Muscle of back (tissue), 13 donors: Measurements from ENCODE around the gene MCOLN2. TPM values are rescaled to one million over a fixed set of nuclear protein-coding genes. Genes with fewer than 3 reads are reported as not detected.
"Not testable (repeated sequence)": the region's sequence is repeated elsewhere in the genome, so short reads cannot be mapped to it uniquely, and the experiment has no call there.

Experiments used
- DNase-seq, 3 donors: peaks; one replicate each; pipeline versions ENCODE4 v3.0.0 to v3.0.0-alpha.2; 2013
- long read RNA-seq, 9 donors: transcript quantifications; one replicate each; lab custom pipeline, GENCODE V29; 2026
- polyA plus RNA-seq, 10 donors: library from polyadenylated mRNA; unstranded; fragments of 120-200 nt; gene quantifications; one replicate each; pipeline ENCODE4 v1.2.1, GENCODE V29; 2013; ENCODE audit not compliant: insufficient read length in 10 of 10

The MCOLN2 gene
- polyA plus RNA-seq = under 1 TPM in 8 of 10 donors, not detected in 2; 0.05 to 0.82 (median 0.32) TPM
- long read RNA-seq, donor 1 = 0 reads
- long read RNA-seq, donor 2 = 0 reads
- long read RNA-seq, donor 3 = 0 reads
- long read RNA-seq, donor 4 = 0 reads
- long read RNA-seq, donor 5 = 0 reads
- long read RNA-seq, donor 6 = 0 reads
- long read RNA-seq, donor 7 = 0 reads
- long read RNA-seq, donor 8 = 0 reads
- long read RNA-seq, donor 9 = 0 reads

DNA sequence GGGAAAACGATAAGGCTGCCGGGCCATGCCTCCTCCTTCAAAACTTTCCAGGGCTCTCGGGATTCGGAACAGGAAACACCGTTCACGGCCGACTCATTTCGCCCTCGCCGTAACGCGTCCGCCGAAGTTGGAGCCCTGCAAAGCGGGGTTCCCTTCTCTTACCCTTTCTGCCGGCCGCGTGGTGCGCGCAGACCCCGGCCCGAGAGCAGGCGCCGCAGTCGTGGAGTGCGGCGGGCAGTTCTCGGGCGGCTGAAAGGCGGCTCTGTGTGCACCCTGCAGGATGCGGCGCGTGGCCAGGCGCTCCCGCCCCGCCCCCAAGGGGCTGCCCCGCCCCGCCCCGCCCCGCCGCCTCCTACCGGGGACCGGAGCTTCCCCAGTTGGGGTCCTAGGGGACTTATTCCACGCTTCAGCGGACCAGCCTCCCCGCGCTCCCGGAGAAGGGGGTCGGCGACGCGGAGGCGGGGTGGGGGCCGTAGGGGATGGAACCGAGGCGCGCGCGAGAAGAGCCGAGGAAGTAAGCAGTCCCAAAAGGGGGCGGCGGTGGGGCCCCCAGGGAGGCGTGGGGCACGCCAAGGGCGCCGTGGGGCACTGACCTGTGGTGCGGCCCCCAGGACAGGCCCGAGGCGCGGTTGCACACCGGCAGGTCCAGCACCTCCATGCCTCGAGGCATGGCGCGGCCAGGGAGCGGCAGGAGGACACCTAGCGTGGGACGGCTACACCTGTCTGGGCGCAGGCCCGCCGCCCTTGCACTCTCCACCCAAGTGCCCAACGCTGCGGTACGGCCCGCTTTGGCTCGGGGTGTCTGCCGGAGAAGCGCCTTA lies at the start of gene MCOLN2:
MCOLN2 (minus strand) TSS at position 268 of the 821 bp plus-strand sequence; CDS start at position 27, 241 bp downstream.
- DNase-seq = peak in 1 of 3 donors; percentile 55

DNA sequence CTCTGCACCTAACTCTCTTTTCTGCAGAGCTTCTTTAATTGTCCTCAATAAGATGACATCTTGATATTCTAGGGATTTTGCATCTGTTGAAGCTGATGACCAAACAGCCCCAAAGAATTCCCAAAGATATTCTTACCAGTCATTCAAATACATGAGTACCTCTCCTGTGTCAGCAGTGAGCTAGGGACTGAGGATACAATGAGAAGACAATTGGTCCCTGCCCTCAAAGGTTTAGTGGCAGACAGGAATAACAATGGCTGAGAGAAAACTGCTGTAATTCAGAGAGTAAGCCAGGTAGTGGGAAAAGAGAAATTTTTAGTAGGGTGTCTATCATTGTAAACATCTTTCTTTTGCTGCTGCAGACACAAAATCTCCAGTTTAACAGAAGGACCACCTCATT lies 45.5 kb upstream of the MCOLN2 start:
- DNase-seq = no peak

GRCh38 chr1:85041793-85042192 lies 44.9 kb upstream of the MCOLN2 start:
- DNase-seq = no peak

- no peak for DNase-seq
Measured at GRCh38 chr1:85033221-85033620, 36.3 kb upstream of the MCOLN2 start.

DNA sequence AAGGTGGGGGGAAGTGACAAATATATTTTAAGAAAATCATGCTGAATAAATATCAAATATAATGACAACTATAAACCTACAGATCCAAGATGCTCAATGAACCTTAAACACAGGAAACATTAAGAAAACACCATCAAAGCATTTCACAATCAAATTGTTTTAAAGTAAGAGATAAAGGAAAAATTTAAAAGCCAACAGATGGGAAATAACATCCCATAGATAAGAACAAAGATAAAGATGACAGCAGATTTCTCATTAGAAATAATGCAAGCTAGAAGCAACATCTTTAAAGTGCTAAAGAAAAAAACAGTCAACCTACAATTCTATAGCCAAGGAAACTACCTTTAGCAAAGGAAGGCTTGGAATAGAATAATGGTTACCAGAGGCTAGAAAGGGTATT lies 33.6 kb upstream of the MCOLN2 start:
- DNase-seq = no peak

DNA sequence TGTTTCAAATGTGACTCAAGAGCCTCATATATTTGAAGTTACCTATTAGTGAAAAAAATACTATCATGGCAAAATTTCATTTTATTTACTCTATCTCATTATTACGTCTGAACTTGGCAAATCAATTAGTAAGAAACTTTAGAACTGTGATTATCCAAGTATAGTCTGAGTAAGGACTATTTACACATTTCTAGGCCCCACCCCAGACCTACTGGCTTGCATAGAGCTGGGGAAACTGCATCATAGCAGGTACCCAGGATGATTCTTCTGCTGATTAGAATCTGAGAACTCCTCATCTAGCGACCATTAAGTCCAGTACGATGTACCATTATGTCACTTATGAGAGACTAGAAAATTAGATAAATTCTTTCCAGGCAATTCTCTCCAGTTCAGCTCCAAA lies 31.2 kb upstream of the MCOLN2 start:
- DNase-seq = no peak

DNA sequence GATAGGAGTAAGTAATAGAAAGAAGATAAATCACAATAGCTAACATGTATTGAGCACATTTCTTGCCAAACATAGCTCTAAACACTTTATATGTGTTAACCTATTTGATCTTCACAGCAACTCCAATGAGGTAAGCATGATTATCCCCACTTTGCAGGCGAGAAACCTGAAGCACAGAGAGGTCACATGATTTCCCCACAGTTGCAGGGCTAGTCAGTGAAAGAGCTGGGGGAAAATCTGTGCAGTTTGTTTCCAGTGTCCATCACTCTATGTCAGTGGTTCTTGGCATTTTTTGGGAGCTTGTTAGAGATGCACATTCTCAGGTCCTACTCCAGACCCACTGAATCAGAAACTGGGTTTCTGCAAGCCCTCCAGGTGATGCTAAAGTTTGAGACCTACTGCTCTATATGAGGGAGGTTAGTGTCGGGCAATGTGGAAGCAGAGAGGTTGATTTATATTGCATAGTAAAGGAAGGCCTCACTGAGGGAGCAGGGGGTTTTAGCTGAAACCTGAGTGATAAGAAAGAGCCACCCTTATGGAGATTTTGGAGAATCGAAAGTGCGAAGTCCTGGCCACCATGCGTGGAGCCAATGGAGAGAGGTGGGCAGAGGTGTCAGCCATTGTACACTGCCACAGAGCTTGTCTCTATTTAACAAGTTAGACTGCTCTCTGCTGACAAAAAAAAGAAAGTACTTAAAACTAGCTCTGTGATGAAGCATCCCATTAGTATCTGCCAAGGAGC lies 30.5 kb upstream of the MCOLN2 start:
- peak in 1 of 3 donors; percentile 18 for DNase-seq

DNA sequence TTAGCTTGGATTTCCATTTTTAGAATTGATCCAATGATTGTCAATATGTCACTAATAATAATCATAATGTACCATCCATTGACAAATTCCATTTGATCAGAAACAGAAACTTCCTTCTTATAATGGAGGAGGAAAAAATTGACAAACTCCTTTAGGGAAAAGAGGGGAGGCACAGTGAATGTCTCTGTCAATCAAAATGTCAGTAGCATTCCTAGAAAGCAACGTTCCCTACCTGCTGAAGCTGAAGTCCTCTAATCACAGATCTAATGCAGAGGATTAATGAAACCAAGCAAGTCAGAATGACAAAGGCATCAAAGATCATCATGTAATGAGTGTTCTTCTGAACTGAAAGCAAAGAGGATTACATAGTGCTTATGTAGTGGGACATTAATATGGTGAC lies 29.0 kb upstream of the MCOLN2 start:
- no peak for DNase-seq

DNA sequence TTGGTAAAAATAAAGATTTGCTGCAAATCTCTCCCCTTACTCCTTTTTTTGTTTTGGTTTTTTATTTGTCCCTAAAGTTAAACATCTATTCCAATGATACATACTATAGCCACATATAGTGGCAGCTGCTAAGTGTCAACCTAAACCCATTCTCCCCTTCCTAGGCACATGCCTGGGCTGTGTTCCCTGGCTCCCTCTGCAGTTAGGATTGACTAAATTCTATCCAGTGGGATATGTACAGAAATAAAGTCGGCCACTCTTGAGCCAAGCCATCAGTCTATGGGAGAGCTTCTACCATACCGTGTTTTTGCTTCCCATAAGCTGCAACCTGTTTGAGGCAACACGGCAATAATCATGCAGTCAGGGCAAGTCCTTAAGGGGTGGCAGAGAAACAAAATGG lies 27.8 kb upstream of the MCOLN2 start:
- DNase-seq = no peak

DNA sequence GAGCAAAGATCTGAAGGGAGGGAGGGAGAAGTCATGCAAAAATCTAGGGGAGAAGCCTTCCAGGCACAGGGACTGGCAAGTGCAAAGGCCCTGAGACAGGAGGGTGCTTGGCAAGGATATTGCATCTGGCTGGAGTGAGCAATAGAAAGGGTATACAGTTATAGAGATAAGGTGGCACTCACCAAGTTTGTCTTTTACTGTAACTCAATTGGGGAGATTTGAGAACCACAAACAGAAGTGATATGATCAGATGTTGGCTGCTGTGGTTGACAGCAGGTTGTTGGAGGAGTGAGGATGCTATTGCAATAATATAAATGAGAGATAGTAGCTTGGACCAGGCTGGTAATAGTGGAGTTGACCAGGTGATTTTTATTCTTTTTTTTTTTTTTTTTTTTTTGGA lies 25.8 kb upstream of the MCOLN2 start:
- no peak for DNase-seq

DNA sequence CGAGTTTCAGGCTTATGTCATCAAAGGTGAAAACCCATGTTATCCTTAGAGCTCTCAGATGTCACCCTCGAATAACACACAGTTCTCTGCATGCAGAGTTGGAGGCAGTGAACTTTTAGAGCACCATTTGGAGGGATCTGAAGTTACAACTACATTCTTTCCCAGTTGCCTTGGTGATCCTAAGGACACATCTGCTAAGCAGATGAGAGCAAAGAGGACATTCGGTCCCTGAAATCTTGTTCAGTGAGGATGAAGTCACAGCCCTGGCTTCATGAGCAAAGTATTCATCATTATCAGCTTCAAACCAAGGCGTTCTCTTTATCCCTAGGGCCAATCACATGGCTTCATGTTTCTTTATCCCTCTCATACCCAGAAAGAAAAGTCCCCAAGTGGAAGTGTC lies 23.1 kb upstream of the MCOLN2 start:
- peak; percentile 68 to 85 (median 77) for DNase-seq

DNA sequence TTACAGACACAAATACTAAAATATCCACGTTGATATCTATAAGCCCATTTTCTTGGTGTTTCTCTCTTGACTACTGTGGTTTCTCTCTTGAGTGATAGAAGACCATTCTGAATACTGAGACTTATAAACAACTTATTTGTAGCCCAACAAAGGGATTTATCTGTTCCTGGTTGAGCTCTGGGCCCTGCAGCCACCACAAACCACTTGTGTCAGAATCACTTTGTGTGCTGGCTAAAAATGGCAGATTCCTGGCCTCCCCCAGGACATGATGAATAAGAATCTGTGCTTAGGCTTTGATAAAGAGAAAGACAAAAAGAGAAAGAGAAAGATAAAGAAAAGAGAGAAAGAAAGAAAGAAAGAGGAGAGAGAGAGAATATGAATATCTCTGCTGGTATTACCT lies 18.9 kb upstream of the MCOLN2 start:
- DNase-seq = no peak

GRCh38 chr1:85005641-85006040 lies 8.7 kb upstream of the MCOLN2 start:
- not testable (repeated sequence) for DNase-seq

DNA sequence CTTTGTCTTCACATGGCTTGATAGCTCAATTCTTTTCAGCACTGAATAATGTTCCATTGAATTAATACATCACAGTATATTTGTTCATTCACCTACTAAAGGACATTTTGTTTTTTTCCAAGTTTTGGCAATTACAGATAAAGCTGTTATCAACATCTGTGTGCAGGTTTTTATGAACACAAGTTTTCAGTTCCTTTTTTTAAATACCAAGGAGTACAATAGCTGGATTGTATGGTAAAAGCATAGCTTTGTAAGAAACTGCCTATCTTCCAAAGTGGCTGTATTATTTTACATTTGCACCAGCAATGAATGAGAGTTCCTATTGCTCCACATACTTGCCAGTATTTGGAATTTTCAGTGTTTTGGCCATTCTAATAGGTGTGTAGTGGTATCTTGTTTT lies 4.8 kb upstream of the MCOLN2 start:
- no peak for DNase-seq

DNA sequence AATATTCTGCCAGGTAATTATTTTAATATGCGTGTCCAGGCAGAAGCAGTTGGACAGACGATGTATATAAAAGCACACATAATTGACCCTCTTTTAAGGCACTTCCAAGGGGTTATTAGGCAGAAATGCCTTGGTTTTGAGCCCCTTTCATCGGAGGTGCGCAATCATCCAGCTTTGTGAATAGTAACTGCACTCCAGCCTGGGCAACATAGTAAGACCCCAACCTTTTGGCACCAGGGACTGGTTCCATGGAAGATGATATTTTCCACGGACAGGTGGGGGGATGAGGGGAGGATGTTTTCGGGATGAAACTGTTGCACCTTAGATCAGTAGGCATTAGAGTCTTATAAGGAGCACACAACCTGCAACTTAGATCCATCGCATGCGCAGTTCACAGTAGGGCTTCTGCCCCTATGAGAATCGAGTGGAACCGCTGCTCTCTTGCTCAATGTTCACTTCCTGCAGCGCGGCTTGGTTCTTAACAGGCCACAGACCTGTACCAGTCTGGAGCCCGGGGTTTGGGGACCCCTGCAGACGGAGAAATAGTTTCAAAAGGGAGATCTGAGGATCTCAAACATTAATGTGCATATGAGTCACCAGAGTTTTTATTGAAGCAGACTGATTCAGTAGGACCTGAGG lies 1.8 kb upstream of the MCOLN2 start:
- DNase-seq = peak in 1 of 3 donors; percentile 6

DNA sequence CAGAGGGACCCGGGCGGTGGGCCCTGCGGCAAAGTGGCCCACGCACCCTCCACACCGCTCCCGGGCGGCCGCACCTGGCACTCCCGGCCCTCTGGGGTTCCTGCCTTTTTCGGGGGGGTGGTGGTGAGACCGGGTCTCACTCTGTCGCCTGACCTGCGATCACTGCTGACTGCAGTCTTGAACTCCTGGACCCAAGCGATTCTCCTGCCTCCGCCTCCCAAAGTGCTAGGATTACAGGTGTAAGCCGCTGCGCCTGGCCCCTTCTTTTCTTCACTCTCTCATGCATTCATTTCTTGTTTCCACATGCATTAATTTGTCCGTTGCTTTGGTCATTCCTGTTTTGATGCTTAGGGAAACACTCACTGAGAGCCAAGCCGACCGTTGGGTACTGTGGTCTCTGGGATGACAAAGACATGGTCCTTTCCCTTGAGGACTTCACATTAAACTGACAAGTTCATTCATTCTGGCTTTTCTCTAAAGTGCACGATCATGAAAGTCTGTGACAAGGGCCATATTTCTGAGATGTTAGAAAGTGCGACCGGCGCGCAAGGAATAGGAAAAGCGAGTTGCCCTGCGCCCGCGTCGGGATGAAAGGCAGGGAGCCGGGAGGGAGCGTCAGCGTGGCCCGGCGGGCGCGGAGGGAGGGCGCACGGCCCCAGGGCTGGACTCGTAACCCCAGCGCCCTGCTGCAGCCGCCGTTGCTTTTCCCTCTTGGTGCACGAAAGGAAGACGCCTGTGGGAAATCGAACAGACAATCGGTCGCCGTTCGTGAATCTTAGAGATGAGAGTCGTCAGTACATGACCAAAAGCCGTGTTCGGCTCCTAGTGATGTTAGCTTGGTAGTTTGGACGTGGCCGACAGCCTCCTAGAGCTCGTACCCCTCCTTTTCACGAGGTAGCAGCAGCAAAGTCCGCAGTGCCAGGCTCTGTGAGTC lies 1.0 kb upstream of the MCOLN2 start:
- peak in 1 of 3 donors; percentile 39 for DNase-seq

DNA sequence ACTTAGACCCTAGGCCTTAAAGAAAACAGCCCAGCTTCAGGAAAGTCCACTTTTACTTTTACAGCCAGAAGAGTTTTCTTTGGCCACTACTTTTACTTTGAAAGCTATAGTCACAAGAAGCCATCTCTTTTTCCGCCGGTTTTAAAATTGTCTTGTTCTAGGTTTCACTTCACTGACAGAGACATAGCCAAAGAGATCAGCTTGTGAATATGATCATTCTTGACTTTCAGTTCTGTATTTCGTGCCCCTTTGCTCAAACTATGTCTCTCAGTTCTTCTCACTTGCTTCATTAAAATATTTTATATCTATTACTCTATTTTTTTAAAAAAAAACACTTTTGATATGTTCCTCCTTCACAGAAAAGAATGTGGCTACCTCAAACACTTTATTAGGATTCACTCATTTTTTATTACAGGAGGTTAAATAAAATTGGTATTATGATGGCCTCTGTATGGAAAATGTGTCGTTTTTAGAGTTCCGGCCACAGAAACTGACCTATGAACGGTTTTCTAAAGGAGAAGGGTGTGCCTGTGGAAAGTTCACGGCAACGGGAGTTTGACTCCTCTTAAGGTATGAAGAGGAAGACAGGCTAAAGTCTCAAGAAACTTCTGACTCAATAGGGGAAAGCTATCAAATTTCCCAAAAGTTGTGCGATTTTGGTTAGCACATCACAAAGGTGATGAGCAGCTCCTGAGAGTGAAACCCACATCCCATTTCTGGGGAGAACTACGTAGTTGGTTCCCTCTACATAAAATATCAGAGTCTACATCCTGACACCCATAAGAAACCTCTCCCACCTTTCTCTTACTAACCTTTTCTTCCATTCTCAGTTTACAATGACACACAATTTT lies 1.2 kb downstream of the MCOLN2 start:
- peak in 1 of 3 donors; percentile 5 for DNase-seq

DNA sequence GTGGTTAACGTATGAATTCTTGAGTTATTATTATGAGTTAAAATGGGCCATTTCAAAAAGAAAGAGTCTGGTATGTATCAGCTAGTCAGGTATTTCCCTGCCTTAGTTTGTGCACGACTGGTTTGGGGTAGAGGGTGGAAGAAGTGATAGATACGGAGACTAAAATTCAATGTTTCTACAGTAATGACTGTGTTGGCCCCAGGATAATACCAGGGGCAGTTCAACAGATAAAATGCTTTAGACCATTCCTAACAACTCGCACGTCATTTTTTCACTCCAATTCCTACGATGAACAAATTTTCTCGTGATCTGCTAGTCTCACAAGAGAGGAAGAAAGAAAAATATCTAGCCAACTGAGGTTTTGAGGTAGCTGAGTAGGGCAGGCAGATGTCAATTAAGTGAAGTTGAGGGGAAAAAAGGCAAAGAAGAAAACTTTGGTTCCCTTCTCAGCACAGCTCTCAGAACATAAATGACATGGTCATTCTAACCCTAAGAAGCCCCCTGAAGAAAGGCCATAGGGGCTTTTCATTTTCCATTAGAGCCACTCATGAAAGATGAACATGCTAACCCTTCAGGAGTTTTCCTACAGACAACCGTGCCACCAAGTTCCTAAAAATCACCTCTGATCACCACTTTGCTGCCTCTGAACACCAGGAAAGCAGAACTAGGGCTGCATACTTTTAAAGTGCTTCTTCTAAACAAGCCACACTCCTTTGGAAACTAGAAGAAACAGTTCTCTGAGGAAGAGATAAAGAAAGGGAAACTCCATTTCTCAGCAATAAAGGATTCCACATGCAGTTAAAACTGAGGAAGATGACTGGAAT lies 5.6 kb downstream of the MCOLN2 start:
- DNase-seq = peak in 1 of 3 donors; percentile 7

GRCh38 chr1:84988588-84988987 lies 8.3 kb downstream of the MCOLN2 start:
- DNase-seq = no peak
